ENCODE results near the gene CEACAM3. TPM values are rescaled to one million over a fixed set of nuclear protein-coding genes. Genes with fewer than 3 reads are reported as not detected.

The CEACAM3 gene
- polyA plus RNA-seq, 2 of the 4 experiments (the other 2 are of a cell fraction), result not detected

DNA sequence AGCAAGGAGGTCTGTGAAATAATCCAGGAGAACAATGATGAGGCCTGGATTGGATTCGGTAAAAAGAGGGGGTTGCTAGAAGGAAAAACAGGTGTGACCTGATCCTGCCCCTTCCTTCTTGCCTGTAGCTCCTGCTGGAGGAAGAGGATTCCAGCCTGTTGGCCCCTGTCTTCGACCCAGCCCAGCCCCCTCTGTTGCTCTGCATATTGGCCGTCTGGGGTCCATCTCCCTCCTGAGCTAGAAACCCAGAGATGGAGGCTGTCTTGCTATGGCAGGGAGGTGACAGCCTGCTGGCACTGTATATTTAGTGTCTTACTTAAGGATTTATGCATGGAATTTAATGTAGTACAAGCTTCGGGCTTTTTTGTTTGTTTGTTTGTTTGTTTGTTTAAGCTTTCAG is 55.1 kb downstream of the CEACAM3 start:
- FAIRE-seq, result no peak
- ChIA-PET CTCF (interaction anchor here (0.6 to 16.4 kb wide), 16 partner anchors 8 to 210 kb away, joined by 3 to 243 read pairs (median 4); partner anchors contain the start of genes CEACAM3, CEACAM6 and RPS19), POLR2A (interaction anchor here (2.1 kb wide), 1 partner anchor 8 kb away, joined by 10 read pairs; the partner anchor contains the start of gene RPS19)
- no peak overlapping the region for H3K4me2 ChIP-seq
- no peak overlapping the region for H3K4me3 ChIP-seq
- TF ChIP-seq ZNF302 (CRISPR knock-in tag; IDR thresholded peaks at IDR 0.05), result no peak
- TF ChIP-seq, protein P1, sequence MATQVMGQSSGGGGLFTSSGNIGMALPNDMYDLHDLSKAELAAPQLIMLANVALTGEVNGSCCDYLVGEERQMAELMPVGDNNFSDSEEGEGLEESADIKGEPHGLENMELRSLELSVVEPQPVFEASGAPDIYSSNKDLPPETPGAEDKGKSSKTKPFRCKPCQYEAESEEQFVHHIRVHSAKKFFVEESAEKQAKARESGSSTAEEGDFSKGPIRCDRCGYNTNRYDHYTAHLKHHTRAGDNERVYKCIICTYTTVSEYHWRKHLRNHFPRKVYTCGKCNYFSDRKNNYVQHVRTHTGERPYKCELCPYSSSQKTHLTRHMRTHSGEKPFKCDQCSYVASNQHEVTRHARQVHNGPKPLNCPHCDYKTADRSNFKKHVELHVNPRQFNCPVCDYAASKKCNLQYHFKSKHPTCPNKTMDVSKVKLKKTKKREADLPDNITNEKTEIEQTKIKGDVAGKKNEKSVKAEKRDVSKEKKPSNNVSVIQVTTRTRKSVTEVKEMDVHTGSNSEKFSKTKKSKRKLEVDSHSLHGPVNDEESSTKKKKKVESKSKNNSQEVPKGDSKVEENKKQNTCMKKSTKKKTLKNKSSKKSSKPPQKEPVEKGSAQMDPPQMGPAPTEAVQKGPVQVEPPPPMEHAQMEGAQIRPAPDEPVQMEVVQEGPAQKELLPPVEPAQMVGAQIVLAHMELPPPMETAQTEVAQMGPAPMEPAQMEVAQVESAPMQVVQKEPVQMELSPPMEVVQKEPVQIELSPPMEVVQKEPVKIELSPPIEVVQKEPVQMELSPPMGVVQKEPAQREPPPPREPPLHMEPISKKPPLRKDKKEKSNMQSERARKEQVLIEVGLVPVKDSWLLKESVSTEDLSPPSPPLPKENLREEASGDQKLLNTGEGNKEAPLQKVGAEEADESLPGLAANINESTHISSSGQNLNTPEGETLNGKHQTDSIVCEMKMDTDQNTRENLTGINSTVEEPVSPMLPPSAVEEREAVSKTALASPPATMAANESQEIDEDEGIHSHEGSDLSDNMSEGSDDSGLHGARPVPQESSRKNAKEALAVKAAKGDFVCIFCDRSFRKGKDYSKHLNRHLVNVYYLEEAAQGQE (IDR thresholded peaks at IDR 0.05), result no peak
- TF ChIP-seq SMC3 (IDR thresholded peaks at IDR 0.05), result no peak
- TF ChIP-seq GATA3 (IDR thresholded peaks at IDR 0.05; ENCODE audit: borderline replicate concordance), result no peak
- TF ChIP-seq USF2 (IDR thresholded peaks at IDR 0.05), result no peak
- TF ChIP-seq HDAC2 (IDR thresholded peaks at IDR 0.05), result no peak
- DNase-seq (ENCODE audit: low read depth in 1 of 2, low spot score in 1 of 2), result no peak
- WGBS (ENCODE audit: missing lambda C conversion rate), result 20% methylated on average over 4 of the region's 4 CpGs
- ATAC-seq, result no peak
- no peak overlapping the region for H3K27ac ChIP-seq
- H3K9me3 ChIP-seq, result no peaks in the 10 kb centered on the region
- no peaks in the 10 kb centered on the region for H3K4me1 ChIP-seq

- H3K4me2 ChIP-seq, result no peak overlapping the region
Observed at GRCh38 chr19:41853344-41853743, 57.0 kb downstream of the CEACAM3 start.

DNA sequence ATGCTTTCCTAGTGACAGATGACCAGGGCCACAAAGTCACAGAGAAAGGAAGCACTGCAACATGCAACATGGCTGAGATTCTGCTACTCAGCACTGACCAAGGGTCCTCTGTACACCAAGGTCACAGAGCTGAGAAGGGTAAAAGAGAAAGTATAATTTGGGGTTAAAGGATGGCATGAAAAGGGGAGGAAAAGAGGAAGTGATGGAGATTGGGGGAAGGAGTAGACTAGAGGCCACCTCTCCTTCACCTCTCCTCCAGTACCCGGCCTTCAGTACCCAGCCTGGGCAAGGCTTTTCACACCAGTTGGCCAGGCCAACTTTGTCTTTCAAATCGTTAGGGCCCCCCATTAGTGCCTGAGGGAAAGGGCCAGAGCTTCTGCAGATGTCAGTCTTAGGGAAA is 57.4 kb downstream of the CEACAM3 start:
- FAIRE-seq (no peak), ATAC-seq (no peak; a peak in 1 of 6 replicates), DNase-seq (ENCODE audit: low read depth in 1 of 2, low spot score in 1 of 2) (no peak)
- Histone ChIP-seq H3K27ac (no peak overlapping the region), H3K9me3 (no peaks in the 10 kb centered on the region), H3K4me3 (no peak overlapping the region), H3K4me2 (no peak overlapping the region), H3K4me1 (no peaks in the 10 kb centered on the region; the same call in 2 of the 3 replicates)
- WGBS (ENCODE audit: missing lambda C conversion rate), result 7% methylated on average over 2 of the region's 2 CpGs
- ChIA-PET CTCF (interaction anchor here (0.7 to 16.4 kb wide), 9 partner anchors 12 to 404 kb away, joined by 3 to 243 read pairs (median 4); no protein-coding TSS in a partner anchor), POLR2A (no interaction called here)
- TF ChIP-seq CEBPB (IDR thresholded peaks at IDR 0.05) (no peak), RNF2 (IDR thresholded peaks at IDR 0.05; ENCODE audit: borderline replicate concordance, low read depth) (no peak), SREBF2 (IDR thresholded peaks at IDR 0.05) (no peak)

More at GRCh38 chr19:41853344-41853743, 57.0 kb downstream of the CEACAM3 start:
- 9% methylated on average over 2 of the region's 2 CpGs for WGBS (ENCODE audit: missing lambda C conversion rate)
- FAIRE-seq, result peak; percentile 97
- no peak overlapping the region for H3K27ac ChIP-seq
- TF ChIP-seq HEYL (CRISPR knock-in tag; IDR thresholded peaks at IDR 0.05), result no peak
- no peak for TF ChIP-seq RFX5 (IDR thresholded peaks at IDR 0.05)
- no peak for TF ChIP-seq ZSCAN20 (CRISPR knock-in tag; IDR thresholded peaks at IDR 0.05)
- TF ChIP-seq CBX8 (IDR thresholded peaks at IDR 0.05), result no peak
- TF ChIP-seq CEBPB (IDR thresholded peaks at IDR 0.05), result no peak
- no peak for TF ChIP-seq CTCF (IDR thresholded peaks at IDR 0.05)
- TF ChIP-seq ZNF302 (CRISPR knock-in tag; IDR thresholded peaks at IDR 0.05), result no peak
- no peak for TF ChIP-seq ZC3H11A (IDR thresholded peaks at IDR 0.05)
- ChIA-PET CTCF (interaction anchor here (0.7 to 16.4 kb wide), 8 partner anchors 11 to 283 kb away, joined by 3 to 243 read pairs (median 6); no protein-coding TSS in a partner anchor), POLR2A (no interaction called here)
- no peaks in the 10 kb centered on the region for H3K9me3 ChIP-seq
- no peaks in the 10 kb centered on the region for H3K4me1 ChIP-seq
- DNase-seq (ENCODE audit: low read depth in 1 of 2, low spot score in 1 of 2), result no peak
- no peak for ATAC-seq
- no peak overlapping the region for H3K4me3 ChIP-seq

Measured in A549 (cell line).